A673 (cell line): ENCODE measurements around the gene TSPYL4. TPM values are rescaled to one million over a fixed set of nuclear protein-coding genes. Genes with fewer than 3 reads are reported as not detected.

Source experiments
- BruUV-seq: library from RNA; stranded (reverse); fragments of 400-500 nt; replicated peaks from 2 replicates; lab custom pipeline; 2021; lab: Mats Ljungman, UMichigan
- CTCF ChIA-PET: fragments of 300-600 bp; sonication (Branson Sonifier 250); formaldehyde crosslinking; loops from one replicate; lab custom pipeline; 2022; ENCODE audit warnings: antibody characterized with exemption; lab: Charles Lee
- POLR2A ChIA-PET: fragments of 300-600 bp; sonication (Branson Sonifier 250); formaldehyde crosslinking; loops from one replicate; lab custom pipeline; 2022; ENCODE audit warnings: antibody characterized with exemption; ENCODE audit not compliant: low non-redundant PET; lab: Charles Lee
- DNase-seq: peaks from one replicate; pipeline ENCODE4 v3.0.0-alpha.2; 2015; ENCODE audit warnings: low spot score
- H3K27ac ChIP-seq: fragments of 200-600 bp; sonication (generic); 2 replicates; pipeline ENCODE4 v1.5.1; 2016; ENCODE audit warnings: mixed run types, low read depth, mild to moderate bottlenecking, mixed read lengths, antibody characterized with exemption, low read length; ENCODE audit not compliant: poor library complexity, severe bottlenecking
- H3K27me3 ChIP-seq: fragments of 200-600 bp; sonication (generic); replicated peaks from 2 replicates; pipeline ENCODE4 v1.6.1; 2017; ENCODE audit warnings: mixed run types, low read depth, mild to moderate bottlenecking, mixed read lengths, antibody characterized with exemption, low read length; ENCODE audit not compliant: insufficient read depth, poor library complexity
- H3K36me3 ChIP-seq: fragments of 200-600 bp; sonication (generic); 2 replicates; pipeline ENCODE4 v1.6.1; 2016; ENCODE audit warnings: mixed run types, mild to moderate bottlenecking, mixed read lengths, antibody characterized with exemption, low read length; ENCODE audit not compliant: insufficient read depth, poor library complexity, severe bottlenecking
- H3K4me1 ChIP-seq: fragments of 200-600 bp; sonication (generic); 2 replicates; pipeline ENCODE4 v1.6.1; 2017; ENCODE audit warnings: mixed run types, mild to moderate bottlenecking, mixed read lengths, antibody characterized with exemption, low read length; ENCODE audit not compliant: insufficient read depth, poor library complexity, severe bottlenecking
- H3K4me3 ChIP-seq: fragments of 200-600 bp; sonication (generic); 2 replicates; pipeline ENCODE4 v1.5.1; 2016; ENCODE audit warnings: low read depth, mixed run types, mild to moderate bottlenecking, mixed read lengths, low read length; ENCODE audit not compliant: poor library complexity, severe bottlenecking
- H3K9me3 ChIP-seq: fragments of 200-600 bp; sonication (generic); 2 replicates; pipeline ENCODE4 v1.6.1; 2016; ENCODE audit warnings: mixed run types, low read depth, mild to moderate bottlenecking, mixed read lengths, antibody characterized with exemption, low read length; ENCODE audit not compliant: poor library complexity, severe bottlenecking
- CTCF ChIP-seq: fragments of 300-800, 200-600 bp; sonication (generic); conservative IDR thresholded peaks from 2 replicates; pipeline ENCODE4 v1.5.1; 2017; ENCODE audit warnings: low read depth, mild to moderate bottlenecking, antibody characterized with exemption, low read length, moderate library complexity, mixed read lengths
- EZH2 ChIP-seq: fragments of 200-600 bp; sonication (generic); IDR thresholded peaks from 2 replicates; pipeline ENCODE4 v1.6.1; 2017; ENCODE audit warnings: borderline replicate concordance, low read depth, mild to moderate bottlenecking, mixed read lengths, antibody characterized with exemption, low read length; ENCODE audit not compliant: poor library complexity, severe bottlenecking
- intact Hi-C: fragments of 100-400 bp; cut with micrococcal nuclease; formaldehyde crosslinking; loops from one replicate; pipeline ENCODE4 v1.10.0; 2022; ENCODE audit not compliant: unreplicated experiment
- total RNA-seq: library from RNA; stranded (reverse); gene quantifications from 2 replicates; pipeline ENCODE4 v1.2.3, GENCODE V29; 2021

TSPYL4 gene
- total RNA-seq, 1 experiment from 2014 or later: 17.2 TPM

- no peak for DNase-seq
- no peaks in the 10 kb centered on the region for H3K27me3 ChIP-seq
- TF ChIP-seq EZH2 (no peak), CTCF (no peak)
- H3K9me3 ChIP-seq: no peaks in the 10 kb centered on the region
- ChIA-PET CTCF (no interaction called here), POLR2A (no interaction called here)
- H3K36me3 ChIP-seq: no peaks in the 10 kb centered on the region
- no TSS peak for BruUV-seq
- intact Hi-C loops: no loop called here
- no peaks in the 10 kb centered on the region for H3K4me1 ChIP-seq
- H3K27ac ChIP-seq: no peak overlapping the region
- H3K4me3 ChIP-seq: no peak overlapping the region
Observed at GRCh38 chr6:116291701-116292396, 38.0 kb upstream of the TSPYL4 start.

GRCh38 chr6:116290799-116291198, 36.9 kb upstream of the TSPYL4 start:
- CTCF ChIA-PET: no interaction called here
- TF ChIP-seq EZH2: no peak
- TF ChIP-seq CTCF: no peak
- POLR2A ChIA-PET: no interaction called here
- BruUV-seq: no TSS peak
- H3K4me3 ChIP-seq: no peak overlapping the region
- intact Hi-C loops: no loop called here
- H3K27me3 ChIP-seq: no peaks in the 10 kb centered on the region
- no peak overlapping the region for H3K27ac ChIP-seq
- no peaks in the 10 kb centered on the region for H3K36me3 ChIP-seq
- H3K4me1 ChIP-seq: no peaks in the 10 kb centered on the region
- H3K9me3 ChIP-seq: no peaks in the 10 kb centered on the region
- no peak for DNase-seq

GRCh38 chr6:116289876-116290275, 36.0 kb upstream of the TSPYL4 start:
- H3K4me3 ChIP-seq: no peak overlapping the region
- ChIA-PET POLR2A (no interaction called here), CTCF (no interaction called here)
- no peak for DNase-seq
- H3K27me3 ChIP-seq: no peaks in the 10 kb centered on the region
- H3K4me1 ChIP-seq: no peaks in the 10 kb centered on the region
- no TSS peak for BruUV-seq
- no peaks in the 10 kb centered on the region for H3K36me3 ChIP-seq
- no peak for TF ChIP-seq CTCF
- TF ChIP-seq EZH2: no peak
- no peaks in the 10 kb centered on the region for H3K9me3 ChIP-seq
- no peak overlapping the region for H3K27ac ChIP-seq
- intact Hi-C loops: loop anchor here (10.0 kb wide), 1 partner anchor 145 kb away; no protein-coding TSS in a partner anchor
